Measurements from ENCODE around the gene HPN.
"Not testable (repeated sequence)": the region's sequence is repeated elsewhere in the genome, so short reads cannot be mapped to it uniquely, and the experiment has no call there.

The HPN gene

GRCh38 chr19:35025969-35026368, 15.6 kb upstream of the HPN start:
- Histone ChIP-seq H3K4me3 (ENCODE audit: control insufficient read depth in 1 of 7, extremely low read depth in 1 of 7, insufficient read depth in 4 of 7, low read depth in 2 of 7, low read length in 6 of 7) (no peak overlapping the region), H3K4me1 (ENCODE audit: control extremely low read depth in 1 of 4, control insufficient read depth in 4 of 4, insufficient read depth in 4 of 4, low read length in 3 of 4) (peaks cover 0 to 7% (median 4%) of the 10 kb centered on the region in 4 experiments), H3K9me3 (ENCODE audit: control extremely low read depth in 1 of 5, control insufficient read depth in 4 of 5, insufficient read depth in 2 of 5, low read depth in 1 of 5, low read length in 4 of 5) (no peaks in the 10 kb centered on the region), H3K27me3 (replicated peaks in 2 of 5; ENCODE audit: control insufficient read depth in 4 of 5, insufficient read depth in 5 of 5, low read length in 4 of 5) (peaks cover 0 to 15% (median 2%) of the 10 kb centered on the region in 5 experiments), H3K36me3 (ENCODE audit: control insufficient read depth in 4 of 4, insufficient read depth in 4 of 4, low read length in 3 of 4) (peaks cover 15 to 74% (median 49%) of the 10 kb centered on the region in 4 experiments), H3K27ac (ENCODE audit: insufficient read depth in 1 of 2, low read depth in 1 of 2, low read length in 2 of 2, poor library complexity in 1 of 2, severe bottlenecking in 2 of 2) (no peak overlapping the region)
- no peak for DNase-seq
- POLR2A ChIA-PET: interaction anchor here (1.1 kb wide), 1 partner anchor 12 kb away, joined by 3 read pairs; no protein-coding TSS in a partner anchor
- WGBS (ENCODE audit: insufficient coverage): 98% methylated on average over 16 of the region's 21 CpGs
- CTCF ChIA-PET: interaction anchor here (1.1 to 2.7 kb wide), 6 partner anchors 11 to 53 kb away, joined by 3 to 13 read pairs (median 4); no protein-coding TSS in a partner anchor

DNA sequence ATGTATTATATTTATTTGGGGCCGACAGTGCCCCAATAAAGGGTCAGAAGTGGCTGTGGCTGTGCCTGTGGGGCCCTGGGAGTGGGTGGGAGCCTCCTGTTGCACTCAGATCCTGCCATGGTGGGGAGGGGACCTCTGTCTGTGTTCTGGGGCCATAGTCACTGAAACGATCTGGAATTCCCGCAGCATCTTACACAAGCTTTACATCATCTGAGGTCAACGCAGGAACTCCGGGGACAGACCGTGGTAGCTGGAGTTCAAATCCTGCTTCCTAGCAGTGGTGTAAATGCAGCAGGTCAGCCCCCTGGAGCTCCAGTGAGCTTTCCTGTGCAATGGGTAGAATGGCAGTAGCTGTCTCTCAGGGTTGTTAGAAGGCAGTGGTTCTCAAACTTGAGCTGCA, 15.1 kb upstream of the HPN start:
- POLR2A ChIA-PET: interaction anchor here (1.1 to 1.8 kb wide), 2 partner anchors 12 kb away, joined by 3 to 4 read pairs; no protein-coding TSS in a partner anchor
- CTCF ChIA-PET: interaction anchor here (1.1 to 2.7 kb wide), 6 partner anchors 12 to 54 kb away, joined by 3 to 13 read pairs (median 4); no protein-coding TSS in a partner anchor
- Histone ChIP-seq H3K36me3 (ENCODE audit: control insufficient read depth in 4 of 4, insufficient read depth in 4 of 4, low read length in 3 of 4) (peaks cover 15 to 70% (median 44%) of the 10 kb centered on the region in 4 experiments), H3K27me3 (replicated peaks in 2 of 5; ENCODE audit: control insufficient read depth in 4 of 5, insufficient read depth in 5 of 5, low read length in 4 of 5) (peaks cover 0 to 19% (median 4%) of the 10 kb centered on the region in 5 experiments), H3K4me3 (ENCODE audit: control insufficient read depth in 1 of 7, extremely low read depth in 1 of 7, insufficient read depth in 4 of 7, low read depth in 2 of 7, low read length in 6 of 7) (no peak overlapping the region), H3K4me1 (ENCODE audit: control extremely low read depth in 1 of 4, control insufficient read depth in 4 of 4, insufficient read depth in 4 of 4, low read length in 3 of 4) (peaks cover 0 to 9% (median 7%) of the 10 kb centered on the region in 4 experiments), H3K27ac (ENCODE audit: insufficient read depth in 1 of 2, low read depth in 1 of 2, low read length in 2 of 2, poor library complexity in 1 of 2, severe bottlenecking in 2 of 2) (no peak overlapping the region), H3K9me3 (ENCODE audit: control extremely low read depth in 1 of 5, control insufficient read depth in 4 of 5, insufficient read depth in 2 of 5, low read depth in 1 of 5, low read length in 4 of 5) (no peaks in the 10 kb centered on the region)
- DNase-seq: no peak
- WGBS (ENCODE audit: insufficient coverage): 91% methylated on average over 6 of the region's 6 CpGs

DNA sequence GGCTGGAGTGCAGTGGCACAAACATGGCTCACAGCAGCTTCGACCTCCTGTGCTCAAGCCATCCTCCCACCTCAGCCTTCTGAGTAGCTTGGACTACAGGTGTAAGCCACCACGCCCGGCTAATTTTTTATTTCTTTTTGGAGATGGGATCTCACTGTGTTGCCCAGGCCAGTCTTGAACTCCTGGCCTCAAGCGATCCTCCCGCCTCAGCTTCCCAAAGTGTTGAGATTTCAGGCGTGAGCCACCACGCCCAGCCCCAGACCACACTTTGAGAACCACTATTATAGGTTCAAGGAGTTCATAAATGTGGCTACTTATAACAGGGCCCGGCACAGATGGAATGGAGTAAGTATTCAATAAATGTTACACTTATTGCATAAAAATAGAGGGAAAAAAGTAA, 14.5 kb upstream of the HPN start:
- Histone ChIP-seq H3K4me3 (ENCODE audit: control insufficient read depth in 1 of 7, extremely low read depth in 1 of 7, insufficient read depth in 4 of 7, low read depth in 2 of 7, low read length in 6 of 7) (no peak overlapping the region), H3K27me3 (replicated peaks in 2 of 5; ENCODE audit: control insufficient read depth in 4 of 5, insufficient read depth in 5 of 5, low read length in 4 of 5) (peaks cover 0 to 25% (median 6%) of the 10 kb centered on the region in 5 experiments), H3K4me1 (ENCODE audit: control extremely low read depth in 1 of 4, control insufficient read depth in 4 of 4, insufficient read depth in 4 of 4, low read length in 3 of 4) (peaks cover 0 to 9% (median 7%) of the 10 kb centered on the region in 4 experiments), H3K36me3 (ENCODE audit: control insufficient read depth in 4 of 4, insufficient read depth in 4 of 4, low read length in 3 of 4) (peaks cover 14 to 64% (median 39%) of the 10 kb centered on the region in 4 experiments), H3K9me3 (ENCODE audit: control extremely low read depth in 1 of 5, control insufficient read depth in 4 of 5, insufficient read depth in 2 of 5, low read depth in 1 of 5, low read length in 4 of 5) (no peaks in the 10 kb centered on the region), H3K27ac (ENCODE audit: insufficient read depth in 1 of 2, low read depth in 1 of 2, low read length in 2 of 2, poor library complexity in 1 of 2, severe bottlenecking in 2 of 2) (no peak overlapping the region)
- POLR2A ChIA-PET: interaction anchor here (1.1 to 1.8 kb wide), 2 partner anchors 11 to 13 kb away, joined by 3 to 4 read pairs; no protein-coding TSS in a partner anchor
- WGBS (ENCODE audit: insufficient coverage): 95% methylated on average over 6 of the region's 8 CpGs
- DNase-seq: no peak
- CTCF ChIA-PET: interaction anchor here (1.0 to 2.7 kb wide), 6 partner anchors 9 to 43 kb away, joined by 3 to 13 read pairs (median 4); no protein-coding TSS in a partner anchor

DNA sequence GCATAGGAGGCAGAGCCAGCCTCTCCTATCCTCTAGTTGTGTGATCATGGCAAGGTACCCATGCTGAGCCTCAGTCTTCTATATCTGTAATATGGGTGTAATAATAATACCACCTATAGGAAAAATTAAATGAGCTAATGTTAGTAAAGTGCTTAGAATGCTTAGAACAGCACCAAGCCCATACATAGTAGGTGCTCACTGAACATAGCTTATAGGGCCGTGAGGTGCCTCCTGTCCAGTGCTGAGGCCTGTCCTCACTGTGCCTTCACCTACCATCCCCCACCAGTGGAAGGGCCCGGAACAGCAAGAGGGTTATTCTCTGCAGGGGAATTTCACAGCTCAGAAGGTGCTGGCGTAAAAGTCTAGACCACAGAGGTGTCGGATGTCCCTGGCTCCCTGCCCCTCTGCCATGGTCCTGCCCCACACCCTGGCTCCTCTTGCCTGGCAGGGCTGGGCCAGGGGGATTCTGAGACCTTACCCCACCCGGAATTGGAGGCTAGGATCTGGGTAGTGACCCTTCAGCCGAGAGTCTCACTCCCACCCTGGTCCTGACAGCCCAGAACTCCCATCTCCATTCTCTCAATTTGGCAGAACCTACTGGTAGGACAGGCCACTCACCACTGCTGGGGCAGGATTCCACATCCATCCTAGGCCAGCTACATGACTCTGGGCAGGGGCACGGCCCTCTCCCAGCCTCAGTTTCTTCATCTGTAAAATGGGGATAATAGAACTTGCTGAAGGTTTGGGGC, 13.5 kb upstream of the HPN start:
- ChIA-PET CTCF (interaction anchor here (1.0 to 2.7 kb wide), 6 partner anchors 10 to 44 kb away, joined by 3 to 13 read pairs (median 4); no protein-coding TSS in a partner anchor), POLR2A (interaction anchor here (1.8 kb wide), 1 partner anchor 14 kb away, joined by 4 read pairs; no protein-coding TSS in a partner anchor)
- Histone ChIP-seq H3K27me3 (replicated peaks in 2 of 5; ENCODE audit: control insufficient read depth in 4 of 5, insufficient read depth in 5 of 5, low read length in 4 of 5) (peaks cover 0 to 35% (median 10%) of the 10 kb centered on the region in 5 experiments), H3K4me3 (ENCODE audit: control insufficient read depth in 1 of 7, extremely low read depth in 1 of 7, insufficient read depth in 4 of 7, low read depth in 2 of 7, low read length in 6 of 7) (no peak overlapping the region), H3K4me1 (ENCODE audit: control extremely low read depth in 1 of 4, control insufficient read depth in 4 of 4, insufficient read depth in 4 of 4, low read length in 3 of 4) (peaks cover 0 to 9% (median 7%) of the 10 kb centered on the region in 4 experiments), H3K27ac (ENCODE audit: insufficient read depth in 1 of 2, low read depth in 1 of 2, low read length in 2 of 2, poor library complexity in 1 of 2, severe bottlenecking in 2 of 2) (no peak overlapping the region), H3K9me3 (ENCODE audit: control extremely low read depth in 1 of 5, control insufficient read depth in 4 of 5, insufficient read depth in 2 of 5, low read depth in 1 of 5, low read length in 4 of 5) (no peaks in the 10 kb centered on the region), H3K36me3 (ENCODE audit: control insufficient read depth in 4 of 4, insufficient read depth in 4 of 4, low read length in 3 of 4) (peaks cover 11 to 53% (median 33%) of the 10 kb centered on the region in 4 experiments)
- DNase-seq: no peak
- 94% methylated on average over 7 of the region's 7 CpGs for WGBS (ENCODE audit: insufficient coverage)

GRCh38 chr19:35028600-35028885, 13.0 kb upstream of the HPN start:
- H3K27ac ChIP-seq (ENCODE audit: insufficient read depth in 1 of 2, low read depth in 1 of 2, low read length in 2 of 2, poor library complexity in 1 of 2, severe bottlenecking in 2 of 2); POLR2A ChIA-PET; H3K4me3 ChIP-seq (ENCODE audit: control insufficient read depth in 1 of 7, extremely low read depth in 1 of 7, insufficient read depth in 4 of 7, low read depth in 2 of 7, low read length in 6 of 7); H3K9me3 ChIP-seq (ENCODE audit: control extremely low read depth in 1 of 5, control insufficient read depth in 4 of 5, insufficient read depth in 2 of 5, low read depth in 1 of 5, low read length in 4 of 5); H3K4me1 ChIP-seq (ENCODE audit: control extremely low read depth in 1 of 4, control insufficient read depth in 4 of 4, insufficient read depth in 4 of 4, low read length in 3 of 4); DNase-seq: not testable (repeated sequence)
- Histone ChIP-seq H3K36me3 (ENCODE audit: control insufficient read depth in 4 of 4, insufficient read depth in 4 of 4, low read length in 3 of 4) (peaks cover 11 to 48% (median 31%) of the 10 kb centered on the region in 4 experiments), H3K27me3 (replicated peaks in 2 of 5; ENCODE audit: control insufficient read depth in 4 of 5, insufficient read depth in 5 of 5, low read length in 4 of 5) (peaks cover 0 to 39% (median 10%) of the 10 kb centered on the region in 5 experiments)
- WGBS (ENCODE audit: insufficient coverage): no CpG with 5 or more reads among the region's 3 CpGs
- CTCF ChIA-PET: interaction anchor here (1.4 to 2.7 kb wide), 3 partner anchors 10 to 22 kb away, joined by 3 to 13 read pairs (median 3); no protein-coding TSS in a partner anchor

DNA sequence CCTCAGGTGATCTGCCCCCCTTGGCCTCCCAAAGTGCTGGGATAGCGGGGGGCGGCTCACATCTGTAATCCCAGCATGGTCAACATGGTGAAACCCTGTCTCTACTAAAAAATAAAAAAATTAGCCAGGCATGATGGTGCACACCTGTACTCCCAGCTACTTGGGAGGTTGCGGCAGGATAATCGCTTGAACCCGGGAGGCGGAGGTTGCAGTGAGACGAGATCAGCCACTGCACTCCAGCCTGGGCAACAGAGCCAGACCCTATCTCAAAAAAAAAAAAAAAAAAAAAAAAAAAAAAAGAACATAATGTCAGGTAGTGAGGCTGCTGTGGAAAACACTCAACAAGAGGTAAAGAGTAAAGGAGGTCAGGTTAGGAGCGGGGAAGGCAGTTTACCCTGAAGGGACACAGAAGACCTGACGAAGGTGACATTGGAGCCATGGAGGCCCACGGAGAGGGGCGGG, 12.2 kb upstream of the HPN start:
- H3K4me1 ChIP-seq (ENCODE audit: control extremely low read depth in 1 of 4, control insufficient read depth in 4 of 4, insufficient read depth in 4 of 4, low read length in 3 of 4); H3K27ac ChIP-seq (ENCODE audit: insufficient read depth in 1 of 2, low read depth in 1 of 2, low read length in 2 of 2, poor library complexity in 1 of 2, severe bottlenecking in 2 of 2); CTCF ChIA-PET; H3K4me3 ChIP-seq (ENCODE audit: control insufficient read depth in 1 of 7, extremely low read depth in 1 of 7, insufficient read depth in 4 of 7, low read depth in 2 of 7, low read length in 6 of 7); DNase-seq; H3K9me3 ChIP-seq (ENCODE audit: control extremely low read depth in 1 of 5, control insufficient read depth in 4 of 5, insufficient read depth in 2 of 5, low read depth in 1 of 5, low read length in 4 of 5): not testable (repeated sequence)
- 95% methylated on average over 4 of the region's 11 CpGs for WGBS (ENCODE audit: insufficient coverage)
- peaks cover 7 to 41% (median 25%) of the 10 kb centered on the region in 4 experiments for H3K36me3 ChIP-seq (ENCODE audit: control insufficient read depth in 4 of 4, insufficient read depth in 4 of 4, low read length in 3 of 4)
- H3K27me3 ChIP-seq (replicated peaks in 2 of 5; ENCODE audit: control insufficient read depth in 4 of 5, insufficient read depth in 5 of 5, low read length in 4 of 5): peaks cover 0 to 41% (median 10%) of the 10 kb centered on the region in 5 experiments
- POLR2A ChIA-PET: interaction anchor here (0.7 kb wide), 1 partner anchor 15 kb away, joined by 3 read pairs; no protein-coding TSS in a partner anchor
